Measurements from ENCODE around the gene SYP.

- TF ChIP-seq CTCF (IDR thresholded peaks at IDR 0.05) (no peak), ZFX (IDR thresholded peaks at IDR 0.05; ENCODE audit: borderline replicate concordance) (no peak)
These were observed 46.5 kb downstream of the SYP start for GRCh38 chrX:49153467-49153866.
